ENCODE results near the gene IRF8.

IRF8 gene

GRCh38 chr16:85901110-85901509 is 2.1 kb downstream of the IRF8 start:
- Histone ChIP-seq H3K36me3 (ENCODE audit: control insufficient read depth, insufficient read depth, low read length) (peaks cover 19% of the 10 kb centered on the region), H3K4me3 (replicated peaks; ENCODE audit: low read depth, low read length) (peak overlapping the region; percentile 91), H3K27me3 (replicated peaks; ENCODE audit: control insufficient read depth, insufficient read depth, low read length) (no peaks in the 10 kb centered on the region)

GRCh38 chr16:85901773-85902365 is 2.9 kb downstream of the IRF8 start:
- H3K36me3 ChIP-seq (ENCODE audit: control insufficient read depth, insufficient read depth, low read length) = peaks cover 25% of the 10 kb centered on the region
- DNase-seq (ENCODE audit: extremely low read depth, insufficient read length) = no peak
- H3K27me3 ChIP-seq (replicated peaks; ENCODE audit: control insufficient read depth, insufficient read depth, low read length) = no peaks in the 10 kb centered on the region
- H3K4me3 ChIP-seq (replicated peaks; ENCODE audit: low read depth, low read length) = peak overlapping the region; percentile 91
- TF ChIP-seq, protein P1, sequence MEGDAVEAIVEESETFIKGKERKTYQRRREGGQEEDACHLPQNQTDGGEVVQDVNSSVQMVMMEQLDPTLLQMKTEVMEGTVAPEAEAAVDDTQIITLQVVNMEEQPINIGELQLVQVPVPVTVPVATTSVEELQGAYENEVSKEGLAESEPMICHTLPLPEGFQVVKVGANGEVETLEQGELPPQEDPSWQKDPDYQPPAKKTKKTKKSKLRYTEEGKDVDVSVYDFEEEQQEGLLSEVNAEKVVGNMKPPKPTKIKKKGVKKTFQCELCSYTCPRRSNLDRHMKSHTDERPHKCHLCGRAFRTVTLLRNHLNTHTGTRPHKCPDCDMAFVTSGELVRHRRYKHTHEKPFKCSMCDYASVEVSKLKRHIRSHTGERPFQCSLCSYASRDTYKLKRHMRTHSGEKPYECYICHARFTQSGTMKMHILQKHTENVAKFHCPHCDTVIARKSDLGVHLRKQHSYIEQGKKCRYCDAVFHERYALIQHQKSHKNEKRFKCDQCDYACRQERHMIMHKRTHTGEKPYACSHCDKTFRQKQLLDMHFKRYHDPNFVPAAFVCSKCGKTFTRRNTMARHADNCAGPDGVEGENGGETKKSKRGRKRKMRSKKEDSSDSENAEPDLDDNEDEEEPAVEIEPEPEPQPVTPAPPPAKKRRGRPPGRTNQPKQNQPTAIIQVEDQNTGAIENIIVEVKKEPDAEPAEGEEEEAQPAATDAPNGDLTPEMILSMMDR (IDR thresholded peaks at IDR 0.05; ENCODE audit: insufficient read depth, low read length, poor library complexity, severe bottlenecking) = no peak

More at GRCh38 chr16:85901110-85901509, 2.1 kb downstream of the IRF8 start:
- TF ChIP-seq, protein P1 (IDR thresholded peaks at IDR 0.05; ENCODE audit: insufficient read depth, low read length, poor library complexity, severe bottlenecking) = no peak
- no peak for DNase-seq (ENCODE audit: extremely low read depth, insufficient read length)

DNA sequence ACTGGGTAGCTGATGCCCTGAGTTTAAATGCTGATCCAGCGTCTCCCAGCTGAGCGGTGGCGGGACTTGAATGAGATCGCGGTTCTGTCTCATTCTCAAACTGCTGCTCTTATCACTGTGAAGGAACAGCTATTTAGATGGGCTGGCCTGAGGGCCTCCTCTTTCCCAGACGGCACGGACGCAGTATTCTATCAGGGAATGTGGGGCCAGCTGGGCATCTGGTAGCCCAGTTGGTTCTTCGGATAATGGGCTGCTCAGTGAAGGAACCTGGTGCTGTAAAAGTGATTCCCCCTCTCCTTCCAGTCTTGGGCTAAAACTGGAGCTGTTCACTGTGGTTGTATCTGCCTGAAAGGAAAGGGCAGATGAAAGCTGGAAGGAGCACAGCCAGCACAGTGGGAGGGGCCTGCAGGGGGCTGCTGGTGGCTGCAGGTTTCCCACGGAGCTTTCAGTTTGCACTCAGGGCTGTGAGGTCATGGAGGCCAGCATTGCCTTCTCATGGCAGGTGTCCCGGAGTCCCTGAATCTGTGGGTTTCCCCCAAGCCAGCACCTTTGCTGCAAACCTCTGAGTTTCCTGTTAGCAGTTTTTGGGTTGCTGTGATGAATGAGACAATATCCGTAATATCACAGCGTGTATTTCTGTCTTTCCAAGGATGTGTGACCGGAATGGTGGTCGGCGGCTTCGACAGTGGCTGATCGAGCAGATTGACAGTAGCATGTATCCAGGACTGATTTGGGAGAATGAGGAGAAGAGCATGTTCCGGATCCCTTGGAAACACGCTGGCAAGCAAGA is 3.6 kb downstream of the IRF8 start:
- DNase-seq (ENCODE audit: extremely low read depth, insufficient read length) = peak; percentile 82

GRCh38 chr16:85903559-85903958 is 4.6 kb downstream of the IRF8 start:
- Histone ChIP-seq H3K27me3 (replicated peaks; ENCODE audit: control insufficient read depth, insufficient read depth, low read length) (no peaks in the 10 kb centered on the region), H3K36me3 (ENCODE audit: control insufficient read depth, insufficient read depth, low read length) (peaks cover 28% of the 10 kb centered on the region), H3K4me3 (replicated peaks; ENCODE audit: low read depth, low read length) (peak overlapping the region; percentile 91)
- DNase-seq (ENCODE audit: extremely low read depth, insufficient read length) = no peak
- TF ChIP-seq, protein P1 (IDR thresholded peaks at IDR 0.05; ENCODE audit: insufficient read depth, low read length, poor library complexity, severe bottlenecking) = no peak

More for the DNA sequence above, 3.6 kb downstream of the IRF8 start:
- TF ChIP-seq, protein P1 (IDR thresholded peaks at IDR 0.05; ENCODE audit: insufficient read depth, low read length, poor library complexity, severe bottlenecking) = no peak
- peak overlapping the region; percentile 91 for H3K4me3 ChIP-seq (replicated peaks; ENCODE audit: low read depth, low read length)
- no peaks in the 10 kb centered on the region for H3K27me3 ChIP-seq (replicated peaks; ENCODE audit: control insufficient read depth, insufficient read depth, low read length)
- peaks cover 28% of the 10 kb centered on the region for H3K36me3 ChIP-seq (ENCODE audit: control insufficient read depth, insufficient read depth, low read length)

DNA sequence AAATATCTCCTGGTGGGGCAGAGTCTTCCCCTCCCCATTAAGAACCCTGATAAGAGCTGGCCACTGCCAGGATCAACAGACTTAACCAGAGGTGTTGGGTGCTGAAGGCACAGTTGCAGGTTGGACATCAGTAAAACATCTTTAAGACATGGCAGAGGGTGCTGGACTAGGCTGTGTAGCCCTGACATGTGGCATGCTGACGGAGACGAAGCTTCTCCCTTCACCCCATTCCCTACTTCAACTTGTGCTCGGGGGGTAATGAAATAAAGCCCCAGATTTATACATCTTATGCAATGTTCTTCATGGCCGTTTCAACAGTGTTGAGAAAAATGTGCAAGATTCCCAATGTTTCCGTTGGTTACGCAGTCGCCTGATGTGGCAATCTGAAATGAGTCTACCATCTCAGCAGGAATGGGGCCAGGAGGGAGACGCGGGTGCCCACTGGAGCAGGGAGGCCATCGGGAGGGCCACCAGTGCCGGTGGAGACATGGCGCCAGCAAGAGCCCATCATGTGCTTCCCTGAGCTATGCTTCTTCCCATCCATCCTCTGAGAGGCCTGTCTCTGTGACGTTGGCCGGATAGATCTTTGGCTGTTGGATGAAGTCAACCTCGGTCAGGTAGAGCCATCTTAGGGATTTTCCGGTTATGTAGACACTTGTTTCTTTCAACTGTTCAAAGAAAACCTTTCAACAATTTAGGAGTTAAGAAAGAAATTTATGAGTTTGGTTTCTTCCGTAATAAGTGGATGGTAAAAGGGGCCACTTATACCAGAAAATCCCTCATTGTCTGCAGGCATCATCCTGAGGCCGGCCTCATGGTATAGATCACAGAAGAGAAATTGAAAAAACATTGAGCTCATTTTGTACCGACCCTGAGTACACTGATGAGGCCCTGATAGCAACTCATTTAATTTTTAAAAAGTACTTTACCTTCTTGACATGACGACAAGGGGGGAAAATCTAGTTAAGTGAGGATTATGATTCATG is 6.4 kb downstream of the IRF8 start:
- Histone ChIP-seq H3K4me3 (replicated peaks; ENCODE audit: low read depth, low read length) (peak overlapping the region; percentile 91), H3K27me3 (replicated peaks; ENCODE audit: control insufficient read depth, insufficient read depth, low read length) (no peaks in the 10 kb centered on the region), H3K36me3 (ENCODE audit: control insufficient read depth, insufficient read depth, low read length) (peaks cover 39% of the 10 kb centered on the region)
- DNase-seq (ENCODE audit: extremely low read depth, insufficient read length) = no peak
- TF ChIP-seq, protein P1 (IDR thresholded peaks at IDR 0.05; ENCODE audit: insufficient read depth, low read length, poor library complexity, severe bottlenecking) = no peak
